RPMI8226 (cell line): ENCODE data around the gene TMEM158.
A peak's percentile ranks its signal among the peaks of the same experiment; 100 is the strongest.

Experiments used
- DNase-seq: peaks from one replicate; pipeline ENCODE4 v3.0.0-alpha.2; 2015

The TMEM158 gene

GRCh38 chr3:45227946-45228345 lies 1.9 kb upstream of the TMEM158 start:
- no peak for DNase-seq

- no peak for DNase-seq
Measured at GRCh38 chr3:45227071-45227820, 1.2 kb upstream of the TMEM158 start.

GRCh38 chr3:45225465-45226205 lies 452 bp downstream of the TMEM158 start:
- peak; percentile 60 for DNase-seq

- peak; percentile 66 for DNase-seq
Measured at GRCh38 chr3:45224824-45225464, 1.1 kb downstream of the TMEM158 start.

GRCh38 chr3:45223889-45224727 lies 2.0 kb downstream of the TMEM158 start:
- DNase-seq = no peak

- DNase-seq = no peak
Measured at GRCh38 chr3:45219694-45220093, 6.4 kb downstream of the TMEM158 start.

GRCh38 chr3:45218578-45219390 lies 7.3 kb downstream of the TMEM158 start:
- no peak for DNase-seq

- DNase-seq = no peak
Measured at GRCh38 chr3:45216021-45216609, 10.0 kb downstream of the TMEM158 start.

GRCh38 chr3:45215466-45215865 lies 10.6 kb downstream of the TMEM158 start:
- no peak for DNase-seq

GRCh38 chr3:45214061-45214680 lies 11.9 kb downstream of the TMEM158 start:
- DNase-seq = no peak

GRCh38 chr3:45212095-45212468 lies 14.0 kb downstream of the TMEM158 start:
- no peak for DNase-seq

- DNase-seq = no peak
Measured at GRCh38 chr3:45211466-45212094, 14.5 kb downstream of the TMEM158 start.

GRCh38 chr3:45210308-45211041 lies 15.6 kb downstream of the TMEM158 start:
- DNase-seq = peak; percentile 82

- DNase-seq = no peak
Measured at GRCh38 chr3:45209526-45209925, 16.6 kb downstream of the TMEM158 start.

GRCh38 chr3:45208586-45208985 lies 17.5 kb downstream of the TMEM158 start:
- no peak for DNase-seq

- DNase-seq = no peak
Measured at GRCh38 chr3:45207446-45207845, 18.6 kb downstream of the TMEM158 start.

- peak; percentile 38 for DNase-seq
Measured at GRCh38 chr3:45205126-45205525, 21.0 kb downstream of the TMEM158 start.

GRCh38 chr3:45204136-45204535 lies 22.0 kb downstream of the TMEM158 start:
- no peak for DNase-seq

GRCh38 chr3:45199837-45200648 lies 26.0 kb downstream of the TMEM158 start:
- DNase-seq = no peak
